ENCODE results near the gene CYP4F12. TPM values are rescaled to one million over a fixed set of nuclear protein-coding genes. Genes with fewer than 3 reads are reported as not detected.

Gene CYP4F12
- total and polyA plus RNA-seq, 2 experiments from 2014 or later, result not detected

DNA sequence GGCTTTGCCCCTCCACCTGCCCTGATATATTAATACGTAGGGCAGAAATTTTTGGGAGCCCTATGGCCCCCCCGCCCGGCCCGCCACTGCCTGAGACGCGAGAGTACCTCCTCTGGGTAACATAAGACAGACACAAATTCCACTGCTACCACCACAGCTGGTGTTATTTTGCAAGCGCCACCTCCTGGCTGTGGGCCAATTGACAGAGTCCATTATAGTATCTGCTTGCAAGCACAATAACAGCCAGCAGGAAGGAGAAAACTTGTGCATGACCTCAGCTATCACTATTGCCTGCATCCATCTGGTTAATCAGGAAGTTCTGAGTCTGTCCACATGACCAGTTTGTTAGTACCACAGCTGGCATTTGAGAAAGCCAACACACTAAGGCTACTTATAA lies 29.6 kb downstream of the CYP4F12 start:
- H3K27ac Mint-ChIP-seq, result no peak overlapping the region
- Histone ChIP-seq H3F3A (replicated peaks; ENCODE audit: low read depth) (no peaks in the 10 kb centered on the region), H3K27ac (ENCODE audit: low read depth) (no peak overlapping the region), H3K4me1 (ENCODE audit: insufficient read depth) (no peaks in the 10 kb centered on the region), H2AFZ (no peak overlapping the region), H3K27me3 (ENCODE audit: insufficient read depth) (no peaks in the 10 kb centered on the region), H4K20me1 (replicated peaks; ENCODE audit: insufficient read depth) (no peaks in the 10 kb centered on the region), H3K79me2 (replicated peaks; ENCODE audit: insufficient read depth) (no peaks in the 10 kb centered on the region), H3K36me3 (ENCODE audit: insufficient read depth) (peaks cover 5% of the 10 kb centered on the region; the same call in 1 of the 2 replicates), H3K4me3 (no peak overlapping the region), H3K9me2 (ENCODE audit: insufficient read depth) (no peaks in the 10 kb centered on the region), H3K4me2 (no peak overlapping the region)
- ATAC-seq (no peak), DNase-seq (ENCODE audit: low spot score) (peak; percentile 26)
- TF ChIP-seq, protein P1, sequence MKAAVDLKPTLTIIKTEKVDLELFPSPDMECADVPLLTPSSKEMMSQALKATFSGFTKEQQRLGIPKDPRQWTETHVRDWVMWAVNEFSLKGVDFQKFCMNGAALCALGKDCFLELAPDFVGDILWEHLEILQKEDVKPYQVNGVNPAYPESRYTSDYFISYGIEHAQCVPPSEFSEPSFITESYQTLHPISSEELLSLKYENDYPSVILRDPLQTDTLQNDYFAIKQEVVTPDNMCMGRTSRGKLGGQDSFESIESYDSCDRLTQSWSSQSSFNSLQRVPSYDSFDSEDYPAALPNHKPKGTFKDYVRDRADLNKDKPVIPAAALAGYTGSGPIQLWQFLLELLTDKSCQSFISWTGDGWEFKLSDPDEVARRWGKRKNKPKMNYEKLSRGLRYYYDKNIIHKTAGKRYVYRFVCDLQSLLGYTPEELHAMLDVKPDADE (IDR thresholded peaks at IDR 0.05), result no peak
- TF ChIP-seq, protein P2, sequence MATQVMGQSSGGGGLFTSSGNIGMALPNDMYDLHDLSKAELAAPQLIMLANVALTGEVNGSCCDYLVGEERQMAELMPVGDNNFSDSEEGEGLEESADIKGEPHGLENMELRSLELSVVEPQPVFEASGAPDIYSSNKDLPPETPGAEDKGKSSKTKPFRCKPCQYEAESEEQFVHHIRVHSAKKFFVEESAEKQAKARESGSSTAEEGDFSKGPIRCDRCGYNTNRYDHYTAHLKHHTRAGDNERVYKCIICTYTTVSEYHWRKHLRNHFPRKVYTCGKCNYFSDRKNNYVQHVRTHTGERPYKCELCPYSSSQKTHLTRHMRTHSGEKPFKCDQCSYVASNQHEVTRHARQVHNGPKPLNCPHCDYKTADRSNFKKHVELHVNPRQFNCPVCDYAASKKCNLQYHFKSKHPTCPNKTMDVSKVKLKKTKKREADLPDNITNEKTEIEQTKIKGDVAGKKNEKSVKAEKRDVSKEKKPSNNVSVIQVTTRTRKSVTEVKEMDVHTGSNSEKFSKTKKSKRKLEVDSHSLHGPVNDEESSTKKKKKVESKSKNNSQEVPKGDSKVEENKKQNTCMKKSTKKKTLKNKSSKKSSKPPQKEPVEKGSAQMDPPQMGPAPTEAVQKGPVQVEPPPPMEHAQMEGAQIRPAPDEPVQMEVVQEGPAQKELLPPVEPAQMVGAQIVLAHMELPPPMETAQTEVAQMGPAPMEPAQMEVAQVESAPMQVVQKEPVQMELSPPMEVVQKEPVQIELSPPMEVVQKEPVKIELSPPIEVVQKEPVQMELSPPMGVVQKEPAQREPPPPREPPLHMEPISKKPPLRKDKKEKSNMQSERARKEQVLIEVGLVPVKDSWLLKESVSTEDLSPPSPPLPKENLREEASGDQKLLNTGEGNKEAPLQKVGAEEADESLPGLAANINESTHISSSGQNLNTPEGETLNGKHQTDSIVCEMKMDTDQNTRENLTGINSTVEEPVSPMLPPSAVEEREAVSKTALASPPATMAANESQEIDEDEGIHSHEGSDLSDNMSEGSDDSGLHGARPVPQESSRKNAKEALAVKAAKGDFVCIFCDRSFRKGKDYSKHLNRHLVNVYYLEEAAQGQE (IDR thresholded peaks at IDR 0.05; ENCODE audit: unreplicated experiment), result no peak
- TF ChIP-seq, protein P3, sequence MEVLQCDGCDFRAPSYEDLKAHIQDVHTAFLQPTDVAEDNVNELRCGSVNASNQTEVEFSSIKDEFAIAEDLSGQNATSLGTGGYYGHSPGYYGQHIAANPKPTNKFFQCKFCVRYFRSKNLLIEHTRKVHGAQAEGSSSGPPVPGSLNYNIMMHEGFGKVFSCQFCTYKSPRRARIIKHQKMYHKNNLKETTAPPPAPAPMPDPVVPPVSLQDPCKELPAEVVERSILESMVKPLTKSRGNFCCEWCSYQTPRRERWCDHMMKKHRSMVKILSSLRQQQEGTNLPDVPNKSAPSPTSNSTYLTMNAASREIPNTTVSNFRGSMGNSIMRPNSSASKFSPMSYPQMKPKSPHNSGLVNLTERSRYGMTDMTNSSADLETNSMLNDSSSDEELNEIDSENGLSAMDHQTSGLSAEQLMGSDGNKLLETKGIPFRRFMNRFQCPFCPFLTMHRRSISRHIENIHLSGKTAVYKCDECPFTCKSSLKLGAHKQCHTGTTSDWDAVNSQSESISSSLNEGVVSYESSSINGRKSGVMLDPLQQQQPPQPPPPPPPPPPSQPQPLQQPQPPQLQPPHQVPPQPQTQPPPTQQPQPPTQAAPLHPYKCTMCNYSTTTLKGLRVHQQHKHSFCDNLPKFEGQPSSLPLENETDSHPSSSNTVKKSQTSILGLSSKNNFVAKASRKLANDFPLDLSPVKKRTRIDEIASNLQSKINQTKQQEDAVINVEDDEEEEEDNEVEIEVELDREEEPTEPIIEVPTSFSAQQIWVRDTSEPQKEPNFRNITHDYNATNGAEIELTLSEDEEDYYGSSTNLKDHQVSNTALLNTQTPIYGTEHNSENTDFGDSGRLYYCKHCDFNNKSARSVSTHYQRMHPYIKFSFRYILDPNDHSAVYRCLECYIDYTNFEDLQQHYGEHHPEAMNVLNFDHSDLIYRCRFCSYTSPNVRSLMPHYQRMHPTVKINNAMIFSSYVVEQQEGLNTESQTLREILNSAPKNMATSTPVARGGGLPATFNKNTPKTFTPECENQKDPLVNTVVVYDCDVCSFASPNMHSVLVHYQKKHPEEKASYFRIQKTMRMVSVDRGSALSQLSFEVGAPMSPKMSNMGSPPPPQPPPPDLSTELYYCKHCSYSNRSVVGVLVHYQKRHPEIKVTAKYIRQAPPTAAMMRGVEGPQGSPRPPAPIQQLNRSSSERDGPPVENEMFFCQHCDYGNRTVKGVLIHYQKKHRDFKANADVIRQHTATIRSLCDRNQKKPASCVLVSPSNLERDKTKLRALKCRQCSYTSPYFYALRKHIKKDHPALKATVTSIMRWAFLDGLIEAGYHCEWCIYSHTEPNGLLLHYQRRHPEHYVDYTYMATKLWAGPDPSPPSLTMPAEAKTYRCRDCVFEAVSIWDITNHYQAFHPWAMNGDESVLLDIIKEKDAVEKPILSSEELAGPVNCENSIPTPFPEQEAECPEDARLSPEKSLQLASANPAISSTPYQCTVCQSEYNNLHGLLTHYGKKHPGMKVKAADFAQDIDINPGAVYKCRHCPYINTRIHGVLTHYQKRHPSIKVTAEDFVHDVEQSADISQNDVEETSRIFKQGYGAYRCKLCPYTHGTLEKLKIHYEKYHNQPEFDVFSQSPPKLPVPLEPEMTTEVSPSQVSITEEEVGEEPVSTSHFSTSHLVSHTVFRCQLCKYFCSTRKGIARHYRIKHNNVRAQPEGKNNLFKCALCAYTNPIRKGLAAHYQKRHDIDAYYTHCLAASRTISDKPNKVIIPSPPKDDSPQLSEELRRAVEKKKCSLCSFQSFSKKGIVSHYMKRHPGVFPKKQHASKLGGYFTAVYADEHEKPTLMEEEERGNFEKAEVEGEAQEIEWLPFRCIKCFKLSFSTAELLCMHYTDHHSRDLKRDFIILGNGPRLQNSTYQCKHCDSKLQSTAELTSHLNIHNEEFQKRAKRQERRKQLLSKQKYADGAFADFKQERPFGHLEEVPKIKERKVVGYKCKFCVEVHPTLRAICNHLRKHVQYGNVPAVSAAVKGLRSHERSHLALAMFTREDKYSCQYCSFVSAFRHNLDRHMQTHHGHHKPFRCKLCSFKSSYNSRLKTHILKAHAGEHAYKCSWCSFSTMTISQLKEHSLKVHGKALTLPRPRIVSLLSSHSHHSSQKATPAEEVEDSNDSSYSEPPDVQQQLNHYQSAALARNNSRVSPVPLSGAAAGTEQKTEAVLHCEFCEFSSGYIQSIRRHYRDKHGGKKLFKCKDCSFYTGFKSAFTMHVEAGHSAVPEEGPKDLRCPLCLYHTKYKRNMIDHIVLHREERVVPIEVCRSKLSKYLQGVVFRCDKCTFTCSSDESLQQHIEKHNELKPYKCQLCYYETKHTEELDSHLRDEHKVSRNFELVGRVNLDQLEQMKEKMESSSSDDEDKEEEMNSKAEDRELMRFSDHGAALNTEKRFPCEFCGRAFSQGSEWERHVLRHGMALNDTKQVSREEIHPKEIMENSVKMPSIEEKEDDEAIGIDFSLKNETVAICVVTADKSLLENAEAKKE (CRISPR knock-in tag; IDR thresholded peaks at IDR 0.05), result no peak
- TF ChIP-seq EZH2phosphoT487 (IDR thresholded peaks at IDR 0.05; ENCODE audit: unreplicated experiment), result no peak
- no peaks in the 10 kb centered on the region for H3K4me1 Mint-ChIP-seq
- no peak overlapping the region for H3K4me3 Mint-ChIP-seq
- no peaks in the 10 kb centered on the region for H3K27me3 Mint-ChIP-seq (ENCODE audit: insufficient read depth, low read depth, poor library complexity)
- peaks cover 14% of the 10 kb centered on the region for H3K36me3 Mint-ChIP-seq (ENCODE audit: low read depth)
- peaks cover 85% of the 10 kb centered on the region for H3K9me3 Mint-ChIP-seq
